BE2C (cell line): Measurements from ENCODE around the gene PPP2R5C.

ENCODE experiments used
- DNase-seq: peaks from one replicate; pipeline ENCODE4 v3.0.0-alpha.2; 2020
- H3K27me3 ChIP-seq: fragments of 250-450 bp; sonication (Bioruptor Pico); 2 replicates; pipeline ENCODE4 v1.5.1; 2020; ENCODE audit warnings: mild to moderate bottlenecking
- H3K36me3 ChIP-seq: fragments of 250-450 bp; sonication (Bioruptor Pico); 2 replicates; pipeline ENCODE4 v1.5.1; 2020; ENCODE audit warnings: mild to moderate bottlenecking
- H3K4me1 ChIP-seq: fragments of 250-450 bp; sonication (Bioruptor Pico); 2 replicates; pipeline ENCODE4 v1.5.1; 2020
- H3K4me3 ChIP-seq: 2 replicates; pipeline ENCODE4 v1.5.1; 2011; ENCODE audit warnings: low read depth, low read length
- H3K9me3 ChIP-seq: fragments of 250-450 bp; sonication (Bioruptor Pico); 2 replicates; pipeline ENCODE4 v1.5.1; 2020
- CTCF ChIP-seq: IDR thresholded peaks from 2 replicates; pipeline ENCODE4 v1.5.1; 2012; ENCODE audit warnings: mild to moderate bottlenecking, low read depth, low read length

Gene PPP2R5C

GRCh38 chr14:101857226-101857625 lies 95.7 kb downstream of the PPP2R5C start:
- no peaks in the 10 kb centered on the region for H3K9me3 ChIP-seq
- H3K4me1 ChIP-seq: peaks cover 47% of the 10 kb centered on the region
- H3K4me3 ChIP-seq: no peak overlapping the region
- TF ChIP-seq CTCF: no peak
- no peak for DNase-seq
- no peaks in the 10 kb centered on the region for H3K27me3 ChIP-seq
- H3K36me3 ChIP-seq: peaks cover 39% of the 10 kb centered on the region

- Histone ChIP-seq H3K27me3 (no peaks in the 10 kb centered on the region), H3K4me1 (peaks cover 50% of the 10 kb centered on the region), H3K36me3 (peaks cover 48% of the 10 kb centered on the region), H3K9me3 (no peaks in the 10 kb centered on the region), H3K4me3 (no peak overlapping the region)
- TF ChIP-seq CTCF: no peak
- DNase-seq: peak; percentile 66
Measured at GRCh38 chr14:101858791-101859537, 97.5 kb downstream of the PPP2R5C start.

- Histone ChIP-seq H3K4me3 (no peak overlapping the region), H3K4me1 (peaks cover 50% of the 10 kb centered on the region), H3K36me3 (peaks cover 54% of the 10 kb centered on the region), H3K27me3 (no peaks in the 10 kb centered on the region), H3K9me3 (no peaks in the 10 kb centered on the region)
- TF ChIP-seq CTCF: no peak
- DNase-seq: no peak
Measured at GRCh38 chr14:101859538-101859902, 98.0 kb downstream of the PPP2R5C start.

GRCh38 chr14:101859958-101860357 lies 98.4 kb downstream of the PPP2R5C start:
- no peaks in the 10 kb centered on the region for H3K27me3 ChIP-seq
- no peaks in the 10 kb centered on the region for H3K9me3 ChIP-seq
- no peak for DNase-seq
- H3K4me1 ChIP-seq: peaks cover 48% of the 10 kb centered on the region
- H3K36me3 ChIP-seq: peaks cover 58% of the 10 kb centered on the region
- no peak for TF ChIP-seq CTCF
- no peak overlapping the region for H3K4me3 ChIP-seq

GRCh38 chr14:101861464-101861863 lies 100.0 kb downstream of the PPP2R5C start:
- TF ChIP-seq CTCF: no peak
- peaks cover 64% of the 10 kb centered on the region for H3K36me3 ChIP-seq
- no peaks in the 10 kb centered on the region for H3K9me3 ChIP-seq
- no peaks in the 10 kb centered on the region for H3K27me3 ChIP-seq
- DNase-seq: no peak
- H3K4me3 ChIP-seq: no peak overlapping the region
- H3K4me1 ChIP-seq: peaks cover 37% of the 10 kb centered on the region

- no peak overlapping the region for H3K4me3 ChIP-seq
- H3K9me3 ChIP-seq: no peaks in the 10 kb centered on the region
- no peak for TF ChIP-seq CTCF
- peaks cover 37% of the 10 kb centered on the region for H3K4me1 ChIP-seq
- no peaks in the 10 kb centered on the region for H3K27me3 ChIP-seq
- H3K36me3 ChIP-seq: peaks cover 60% of the 10 kb centered on the region
- DNase-seq: no peak
Measured at GRCh38 chr14:101862177-101862576, 100.7 kb downstream of the PPP2R5C start.
